OCI-LY1 (cell line): Measurements from ENCODE around the gene SFRP2.

ENCODE experiments used
- H2AFZ ChIP-seq: fragments of 200-600 bp; sonication (generic), shearing (Covaris generic); 2 replicates; pipeline ENCODE4 v1.6.0; 2014; ENCODE audit warnings: antibody characterized with exemption, mild to moderate bottlenecking, low read length
- H3F3A ChIP-seq: fragments of 200-600 bp; sonication (generic), shearing (Covaris generic); 2 replicates; pipeline ENCODE4 v1.6.0; 2014; ENCODE audit warnings: mild to moderate bottlenecking, antibody characterized with exemption, low read length, moderate library complexity; ENCODE audit not compliant: insufficient read depth
- H3K27ac ChIP-seq: fragments of 200-600 bp; sonication (generic); 2 replicates; pipeline ENCODE4 v1.5.1; 2014; ENCODE audit warnings: low read length, mixed run types, mild to moderate bottlenecking, low read depth; ENCODE audit not compliant: poor library complexity, severe bottlenecking
- H3K27me3 ChIP-seq: fragments of 200-600 bp; sonication (generic); 2 replicates; pipeline ENCODE4 v1.6.0; 2014; ENCODE audit warnings: antibody characterized with exemption, mild to moderate bottlenecking, low read length, moderate library complexity; ENCODE audit not compliant: insufficient read depth
- H3K36me3 ChIP-seq: fragments of 200-600 bp; sonication (generic); 2 replicates; pipeline ENCODE4 v1.6.1; 2014; ENCODE audit warnings: mild to moderate bottlenecking, antibody characterized with exemption, low read length, moderate library complexity, mixed read lengths; ENCODE audit not compliant: insufficient read depth
- H3K4me1 ChIP-seq: fragments of 200-600 bp; sonication (generic); 2 replicates; pipeline ENCODE4 v1.5.1; 2014; ENCODE audit warnings: mild to moderate bottlenecking, low read length, moderate library complexity; ENCODE audit not compliant: insufficient read depth, severe bottlenecking
- H3K4me2 ChIP-seq: fragments of 200-600 bp; sonication (generic), shearing (Covaris generic); 2 replicates; pipeline ENCODE4 v1.6.1; 2014; ENCODE audit warnings: low read length
- H3K4me3 ChIP-seq: fragments of 200-600 bp; sonication (generic); 2 replicates; pipeline ENCODE4 v1.5.1; 2014; ENCODE audit warnings: low read length, low read depth, mild to moderate bottlenecking, mixed read lengths; ENCODE audit not compliant: poor library complexity, severe bottlenecking
- H3K79me2 ChIP-seq: fragments of 200-600 bp; shearing (Covaris generic); 2 replicates; pipeline ENCODE4 v1.6.1; 2016; ENCODE audit warnings: mixed run types, low read length, mixed read lengths; ENCODE audit not compliant: insufficient read depth
- H3K9ac ChIP-seq: fragments of 200-600 bp; sonication (generic), shearing (Covaris generic); 2 replicates; pipeline ENCODE4 v1.6.1; 2014; ENCODE audit warnings: mild to moderate bottlenecking, low read length, mixed read lengths
- H3K9me2 ChIP-seq: fragments of 200-600 bp; sonication (generic), shearing (Covaris generic); 2 replicates; pipeline ENCODE4 v1.6.1; 2014; ENCODE audit warnings: low read depth, mild to moderate bottlenecking, low read length, mixed read lengths
- H3K9me3 ChIP-seq: fragments of 200-600 bp; shearing (Covaris generic); 2 replicates; pipeline ENCODE4 v1.6.1; 2014; ENCODE audit warnings: low read length, mixed read lengths
- H4K20me1 ChIP-seq: fragments of 200-600 bp; sonication (generic), shearing (Covaris generic); 2 replicates; pipeline ENCODE4 v1.6.0; 2016; ENCODE audit warnings: mild to moderate bottlenecking, low read length; ENCODE audit not compliant: insufficient read depth
- CTCF ChIP-seq: fragments of 200-600 bp; sonication (generic), shearing (Covaris generic); IDR thresholded peaks from 2 replicates; pipeline ENCODE4 v1.5.1; 2017; ENCODE audit warnings: mild to moderate bottlenecking, antibody characterized with exemption, low read length, moderate library complexity, mixed read lengths
- EZH2 ChIP-seq: fragments of 200-600 bp; sonication (generic), shearing (Covaris generic); IDR thresholded peaks from 2 replicates; pipeline ENCODE4 v1.8.0; 2017; ENCODE audit warnings: borderline replicate concordance, mixed run types, mild to moderate bottlenecking, antibody characterized with exemption, low read length, moderate library complexity, mixed read lengths

Gene SFRP2

GRCh38 chr4:153748378-153748777, 40.5 kb downstream of the SFRP2 start:
- no peak overlapping the region for H3K4me2 ChIP-seq
- H3K9me2 ChIP-seq: no peaks in the 10 kb centered on the region
- H3F3A ChIP-seq: no peaks in the 10 kb centered on the region
- no peak overlapping the region for H3K27ac ChIP-seq
- H3K36me3 ChIP-seq: no peaks in the 10 kb centered on the region
- H3K4me3 ChIP-seq: no peak overlapping the region
- H3K79me2 ChIP-seq: no peaks in the 10 kb centered on the region
- H3K9me3 ChIP-seq: no peaks in the 10 kb centered on the region
- no peak overlapping the region for H2AFZ ChIP-seq
- H3K9ac ChIP-seq: no peak overlapping the region
- TF ChIP-seq EZH2: no peak
- TF ChIP-seq CTCF: no peak
- no peaks in the 10 kb centered on the region for H3K4me1 ChIP-seq
- H4K20me1 ChIP-seq: no peaks in the 10 kb centered on the region
- H3K27me3 ChIP-seq: no peaks in the 10 kb centered on the region

- Histone ChIP-seq H3K9ac (no peak overlapping the region), H3F3A (no peaks in the 10 kb centered on the region), H3K27ac (no peak overlapping the region), H3K27me3 (no peaks in the 10 kb centered on the region), H2AFZ (no peak overlapping the region), H3K4me2 (no peak overlapping the region), H3K36me3 (no peaks in the 10 kb centered on the region), H3K9me2 (no peaks in the 10 kb centered on the region), H3K9me3 (no peaks in the 10 kb centered on the region), H3K79me2 (no peaks in the 10 kb centered on the region), H4K20me1 (no peaks in the 10 kb centered on the region), H3K4me1 (no peaks in the 10 kb centered on the region), H3K4me3 (no peak overlapping the region)
- TF ChIP-seq EZH2 (no peak), CTCF (no peak)
Measured at GRCh38 chr4:153747406-153747955, 41.4 kb downstream of the SFRP2 start.

- no peak overlapping the region for H2AFZ ChIP-seq
- H3K9ac ChIP-seq: no peak overlapping the region
- H3K27ac ChIP-seq: no peak overlapping the region
- H4K20me1 ChIP-seq: no peaks in the 10 kb centered on the region
- H3K9me2 ChIP-seq: no peaks in the 10 kb centered on the region
- no peaks in the 10 kb centered on the region for H3K4me1 ChIP-seq
- H3K4me3 ChIP-seq: no peak overlapping the region
- H3K9me3 ChIP-seq: no peaks in the 10 kb centered on the region
- no peak for TF ChIP-seq CTCF
- no peak for TF ChIP-seq EZH2
- H3K4me2 ChIP-seq: no peak overlapping the region
- no peaks in the 10 kb centered on the region for H3K36me3 ChIP-seq
- H3K79me2 ChIP-seq: no peaks in the 10 kb centered on the region
- no peaks in the 10 kb centered on the region for H3F3A ChIP-seq
- no peaks in the 10 kb centered on the region; the same call in 1 of the 2 replicates for H3K27me3 ChIP-seq
Measured at GRCh38 chr4:153745651-153746050, 43.2 kb downstream of the SFRP2 start.
